Measurements from ENCODE around the gene SLCO2A1.

Gene SLCO2A1

DNA sequence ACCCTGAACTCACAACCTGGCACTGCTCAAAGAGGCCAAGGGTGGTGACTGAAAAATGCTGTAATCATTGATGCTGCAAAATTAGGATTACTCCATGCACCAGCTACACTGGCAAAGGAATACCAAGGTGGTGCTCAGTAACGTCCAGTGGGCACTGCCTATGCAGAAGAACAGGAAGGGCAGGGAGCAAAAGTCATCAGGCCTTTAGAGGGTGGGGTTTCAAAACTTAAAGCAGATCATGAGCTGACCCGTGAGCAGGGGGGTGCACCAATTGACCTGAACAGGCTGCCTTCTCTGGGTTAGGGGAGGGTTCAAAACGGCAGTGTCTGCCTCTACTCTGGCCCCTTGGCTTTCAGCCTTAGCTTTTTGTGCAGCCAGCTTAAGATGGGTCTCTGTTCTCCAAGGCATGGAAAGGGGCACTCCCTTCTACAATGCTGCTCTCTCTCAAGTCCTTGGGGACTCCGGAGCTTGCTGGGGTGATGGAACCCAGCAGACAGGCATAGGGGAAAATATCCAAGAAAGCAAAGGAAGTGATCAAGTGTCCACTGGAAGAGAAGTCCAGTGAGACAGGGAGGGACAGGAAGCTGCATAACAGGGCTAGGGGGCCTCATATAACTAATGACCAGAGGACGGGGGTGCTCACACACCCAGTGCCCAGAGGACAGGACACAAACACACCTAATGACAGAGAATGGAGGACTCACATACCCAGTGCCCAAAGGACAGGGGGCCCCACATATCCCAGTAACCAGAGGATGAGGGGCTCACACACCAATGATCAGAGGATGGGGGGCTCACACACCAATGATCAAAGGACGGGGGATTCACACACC is 145.5 kb downstream of the SLCO2A1 start:
- no peak for DNase-seq (ENCODE audit: low read depth in 2 of 2)

DNA sequence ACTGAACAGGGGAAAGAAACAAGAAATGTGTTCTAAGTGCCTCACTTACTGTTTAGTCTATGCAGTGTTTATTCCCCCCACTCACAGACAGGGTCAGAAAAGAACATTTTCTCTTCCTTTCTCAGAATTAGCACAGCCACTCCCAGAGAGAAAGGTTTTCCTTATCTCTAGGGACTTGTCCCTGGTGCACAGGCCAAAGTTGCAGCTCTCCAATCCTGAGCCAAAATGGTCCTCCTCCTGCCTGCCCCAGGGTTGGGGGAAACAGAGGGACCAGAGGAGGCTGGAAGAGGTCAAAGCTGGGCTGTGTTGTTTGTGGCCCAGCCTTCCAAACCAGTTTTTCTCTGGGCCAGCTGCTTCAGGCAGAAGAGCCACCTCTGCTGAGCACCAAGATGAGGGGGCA is 146.1 kb downstream of the SLCO2A1 start:
- no peak for DNase-seq (ENCODE audit: low read depth in 2 of 2)

DNA sequence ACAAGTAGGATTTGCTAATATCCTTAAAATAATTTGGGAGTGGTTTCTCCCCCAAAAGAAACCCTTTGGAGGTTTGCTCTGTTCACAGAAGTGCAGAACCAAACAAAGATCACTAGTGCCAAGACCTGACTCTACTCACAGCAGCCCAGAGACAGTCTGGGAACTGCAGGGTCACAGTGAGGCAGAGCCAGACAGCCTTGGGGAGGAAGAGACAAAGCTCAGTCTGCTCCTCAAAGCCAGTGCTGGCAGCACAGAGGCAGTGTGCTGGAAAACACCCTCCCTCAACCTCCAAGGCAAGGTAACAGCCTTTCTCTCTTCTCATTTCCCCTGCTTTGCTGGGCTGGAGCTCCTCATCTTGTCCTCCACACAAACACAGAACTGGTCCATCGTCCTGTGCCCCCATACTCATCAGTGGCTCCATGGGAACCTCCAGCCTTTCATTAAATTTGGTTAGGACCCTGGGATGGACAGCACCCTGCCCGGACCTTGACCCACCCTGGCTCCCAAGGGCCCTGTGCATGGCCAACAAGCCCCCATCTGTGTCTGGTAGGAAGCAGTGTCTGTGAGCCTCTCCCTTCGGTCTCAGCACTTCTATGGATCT is 146.6 kb downstream of the SLCO2A1 start:
- DNase-seq (ENCODE audit: low read depth in 2 of 2), result no peak

DNA sequence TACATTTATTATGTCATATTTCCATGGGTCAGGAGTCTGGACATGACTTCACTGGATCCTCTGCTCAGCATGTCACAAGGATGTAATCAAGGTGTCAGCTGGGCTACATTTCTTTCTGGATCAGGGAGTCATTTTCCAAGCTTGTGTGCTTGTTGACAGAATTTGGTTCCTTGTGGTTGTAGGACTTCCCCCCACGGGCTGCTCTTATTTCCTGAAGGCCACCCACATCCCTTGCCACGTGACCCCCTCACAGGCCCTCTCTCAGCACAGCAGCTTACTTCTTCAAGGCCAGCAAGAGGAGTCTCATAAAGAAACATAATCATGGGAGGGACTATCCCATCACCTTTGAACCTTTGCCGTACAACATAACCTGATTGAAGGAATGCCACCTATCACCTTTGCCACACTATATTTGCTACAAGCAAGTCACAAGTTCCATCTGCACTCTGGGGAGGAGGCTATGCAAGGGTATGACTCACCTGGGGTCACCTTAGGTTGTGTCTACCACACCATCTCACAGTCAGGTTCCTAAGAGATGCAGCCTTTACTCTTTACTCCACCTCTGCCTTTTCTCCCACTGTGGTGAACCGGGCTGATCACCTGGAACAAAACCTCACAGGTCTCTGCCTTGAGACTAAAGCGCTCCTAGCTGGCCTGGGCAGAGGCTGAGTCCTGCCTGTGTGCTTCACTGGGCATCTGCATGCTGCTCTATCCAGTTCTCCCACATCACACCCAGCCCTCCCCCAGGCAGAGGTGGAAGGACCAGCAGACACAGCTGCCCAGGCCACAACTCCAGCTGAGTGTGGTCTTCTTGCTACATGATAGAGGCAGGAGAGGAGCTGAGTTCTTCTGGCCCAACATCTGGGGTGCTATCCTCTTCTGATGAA is 147.5 kb downstream of the SLCO2A1 start:
- no peak for DNase-seq (ENCODE audit: low read depth in 2 of 2)

DNA sequence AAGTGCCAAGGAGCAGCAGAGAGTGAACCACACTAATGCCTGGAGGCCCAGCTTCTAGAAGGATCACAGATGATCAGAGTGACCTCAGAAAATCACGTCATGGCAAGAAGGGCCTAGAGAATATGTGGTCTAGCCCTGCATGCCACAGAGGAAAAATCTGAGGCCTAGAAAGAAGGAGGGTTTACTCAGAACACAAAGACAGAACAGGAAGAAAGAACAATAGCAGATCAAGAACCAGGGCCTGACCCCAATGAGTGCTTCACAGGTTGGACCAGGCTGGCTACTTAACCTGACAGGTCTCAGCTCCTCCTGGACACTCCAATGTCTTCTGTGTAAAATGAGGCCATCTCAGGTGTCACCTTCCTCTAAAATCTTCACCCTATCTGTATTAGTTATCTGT is 148.2 kb downstream of the SLCO2A1 start:
- no peak for DNase-seq (ENCODE audit: low read depth in 2 of 2)

DNA sequence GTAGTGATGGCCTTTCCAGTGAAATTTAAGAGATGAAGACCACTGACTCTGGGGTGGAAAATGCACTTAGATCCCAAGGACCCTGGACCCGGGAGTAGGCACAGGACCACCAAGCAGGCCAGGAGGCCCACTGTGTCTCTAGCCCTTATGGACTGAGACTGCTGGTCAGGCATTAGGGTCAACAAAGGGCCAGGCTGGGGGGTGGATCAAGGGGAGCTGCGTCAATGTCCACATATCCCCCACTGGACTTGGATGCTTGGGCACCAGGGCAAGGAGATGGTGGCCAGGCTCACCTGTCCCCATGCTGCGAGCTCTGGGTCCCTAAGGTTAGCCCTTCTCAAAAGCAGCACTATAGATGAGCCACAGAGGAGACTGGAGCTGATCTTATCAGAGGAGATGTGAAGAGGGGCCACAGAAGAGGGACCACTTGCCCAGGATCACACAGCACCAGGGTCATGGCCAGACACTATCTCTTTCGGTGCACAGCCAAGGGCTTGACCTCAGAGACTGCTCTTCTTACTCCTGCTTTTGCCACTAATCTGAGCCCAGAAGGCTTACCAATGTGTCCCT is 148.8 kb downstream of the SLCO2A1 start:
- no peak for DNase-seq (ENCODE audit: low read depth in 2 of 2)

DNA sequence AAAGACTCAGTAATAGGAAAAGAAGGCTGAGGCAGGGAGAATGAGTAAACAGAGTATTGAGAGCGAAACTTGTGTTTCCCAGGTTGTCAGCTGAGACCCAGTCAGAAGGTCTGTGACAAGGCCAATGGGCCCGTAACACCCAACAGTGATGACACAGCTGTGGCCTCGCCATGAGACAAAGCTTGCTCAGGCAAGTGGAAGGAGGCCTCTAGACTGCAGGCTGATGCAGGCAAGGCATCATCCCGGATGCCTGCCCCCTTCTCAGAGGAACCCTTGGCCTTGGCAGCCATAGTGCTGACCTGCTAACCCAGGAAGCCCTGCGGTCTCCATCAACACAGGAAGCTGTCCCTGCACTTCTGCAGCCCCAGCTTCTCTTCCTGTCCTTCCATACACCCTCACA is 149.4 kb downstream of the SLCO2A1 start:
- no peak for DNase-seq (ENCODE audit: low read depth in 2 of 2)

DNA sequence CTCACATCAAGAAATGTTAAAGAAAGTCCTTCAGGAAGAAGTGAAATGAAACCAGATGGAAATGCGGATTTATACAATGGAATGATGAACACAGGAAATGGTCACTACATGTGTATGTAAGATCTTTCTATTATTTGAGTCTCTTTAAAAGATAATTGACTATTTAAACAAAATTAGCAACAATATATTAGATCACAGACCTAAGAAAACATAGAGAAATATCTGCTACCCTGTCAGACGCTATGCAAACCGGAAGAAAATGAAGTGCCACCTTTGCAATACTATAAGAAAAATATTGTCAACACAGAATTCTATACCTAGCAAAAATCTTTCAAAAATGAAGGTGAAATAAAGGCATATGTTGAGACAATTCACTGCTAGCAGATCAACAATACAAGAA is 151.2 kb downstream of the SLCO2A1 start:
- no peak for DNase-seq (ENCODE audit: low read depth in 2 of 2)

Measured in activated CD8-positive, alpha-beta memory T cell treated with anti-CD3 and anti-CD28 coated beads for 4 hours (primary cell).